Measurements from ENCODE around the gene FETUB. TPM values are rescaled to one million over a fixed set of nuclear protein-coding genes. Genes with fewer than 3 reads are reported as not detected.
A peak's percentile ranks its signal among the peaks of the same experiment; 100 is the strongest.
"Not testable (repeated sequence)": the region's sequence is repeated elsewhere in the genome, so short reads cannot be mapped to it uniquely, and the experiment has no call there.

FETUB gene
- total RNA-seq, 1 experiment from 2014 or later = not detected

GRCh38 chr3:186696522-186696921 is 56.3 kb downstream of the FETUB start:
- Histone ChIP-seq H3K36me3 (ENCODE audit: low read depth, low read length) (no peaks in the 10 kb centered on the region), H3K27me3 (ENCODE audit: low read length) (no peaks in the 10 kb centered on the region), H3K4me3 (ENCODE audit: low read length) (no peak overlapping the region), H3K27ac (ENCODE audit: low read length) (no peak overlapping the region), H3F3A (ENCODE audit: low read length, unreplicated experiment) (no peaks in the 10 kb centered on the region), H3K9ac (ENCODE audit: low read length) (no peak overlapping the region), H3K4me2 (ENCODE audit: low read length) (no peak overlapping the region), H3K9me3 (ENCODE audit: low read length) (no peaks in the 10 kb centered on the region), H3K4me1 (ENCODE audit: insufficient read depth, low read length) (peaks cover 29% of the 10 kb centered on the region), H3K9me2 (replicated peaks; ENCODE audit: low read length) (peaks cover 6% of the 10 kb centered on the region; the same call in 1 of the 2 replicates), H4K20me1 (ENCODE audit: low read length) (no peaks in the 10 kb centered on the region), H2AFZ (ENCODE audit: low read length) (no peak overlapping the region), H3K79me2 (ENCODE audit: low read length) (no peaks in the 10 kb centered on the region)
- intact Hi-C loops (cut with micrococcal nuclease) = no loop called here
- no peak for ATAC-seq
- POLR2A ChIA-PET (ENCODE audit: unreplicated experiment) = no interaction called here
- BruUV-seq (replicated peaks) = no TSS peak
- CTCF ChIA-PET = no interaction called here
- DNase-seq = no peak
- TF ChIP-seq CTCF (conservative IDR thresholded peaks at IDR 0.05; ENCODE audit: low read depth, low read length) (no peak), EZH2phosphoT487 (IDR thresholded peaks at IDR 0.05; ENCODE audit: borderline replicate concordance, low read length) (no peak), EZH2 (IDR thresholded peaks at IDR 0.05; ENCODE audit: low read length, unreplicated experiment) (no peak)

GRCh38 chr3:186697510-186697909 is 57.3 kb downstream of the FETUB start:
- H3K4me2 ChIP-seq (ENCODE audit: low read length) = no peak overlapping the region
- no peaks in the 10 kb centered on the region for H3K36me3 ChIP-seq (ENCODE audit: low read depth, low read length)
- no TSS peak for BruUV-seq (replicated peaks)
- no peaks in the 10 kb centered on the region for H3K27me3 ChIP-seq (ENCODE audit: low read length)
- H3F3A ChIP-seq (ENCODE audit: low read length, unreplicated experiment) = no peaks in the 10 kb centered on the region
- H3K9me3 ChIP-seq (ENCODE audit: low read length) = no peaks in the 10 kb centered on the region
- ChIA-PET POLR2A (ENCODE audit: unreplicated experiment) (no interaction called here), CTCF (no interaction called here)
- H3K9me2 ChIP-seq (replicated peaks; ENCODE audit: low read length) = peaks cover 6% of the 10 kb centered on the region; the same call in 1 of the 2 replicates
- no peak for TF ChIP-seq CTCF (conservative IDR thresholded peaks at IDR 0.05; ENCODE audit: low read depth, low read length)
- no peak for TF ChIP-seq EZH2 (IDR thresholded peaks at IDR 0.05; ENCODE audit: low read length, unreplicated experiment)
- TF ChIP-seq EZH2phosphoT487 (IDR thresholded peaks at IDR 0.05; ENCODE audit: borderline replicate concordance, low read length) = no peak
- DNase-seq = no peak
- H4K20me1 ChIP-seq (ENCODE audit: low read length) = no peaks in the 10 kb centered on the region
- intact Hi-C loops (cut with micrococcal nuclease) = no loop called here
- ATAC-seq = no peak
- no peak overlapping the region for H2AFZ ChIP-seq (ENCODE audit: low read length)
- no peaks in the 10 kb centered on the region for H3K79me2 ChIP-seq (ENCODE audit: low read length)
- H3K9ac ChIP-seq (ENCODE audit: low read length) = no peak overlapping the region
- peaks cover 28% of the 10 kb centered on the region for H3K4me1 ChIP-seq (ENCODE audit: insufficient read depth, low read length)
- no peak overlapping the region for H3K4me3 ChIP-seq (ENCODE audit: low read length)
- no peak overlapping the region for H3K27ac ChIP-seq (ENCODE audit: low read length)

GRCh38 chr3:186700267-186700666 is 60.1 kb downstream of the FETUB start:
- DNase-seq (peak; percentile 5), ATAC-seq (no peak)
- Histone ChIP-seq H2AFZ (ENCODE audit: low read length) (no peak overlapping the region), H3K9me3 (ENCODE audit: low read length) (no peaks in the 10 kb centered on the region), H3K4me1 (ENCODE audit: insufficient read depth, low read length) (peaks cover under 1% of the 10 kb centered on the region), H3K9ac (ENCODE audit: low read length) (no peak overlapping the region), H3K36me3 (ENCODE audit: low read depth, low read length) (no peaks in the 10 kb centered on the region), H4K20me1 (ENCODE audit: low read length) (no peaks in the 10 kb centered on the region), H3K79me2 (ENCODE audit: low read length) (no peaks in the 10 kb centered on the region), H3K4me2 (ENCODE audit: low read length) (no peak overlapping the region), H3K27ac (ENCODE audit: low read length) (no peak overlapping the region), H3F3A (ENCODE audit: low read length, unreplicated experiment) (no peaks in the 10 kb centered on the region), H3K27me3 (ENCODE audit: low read length) (no peaks in the 10 kb centered on the region), H3K4me3 (ENCODE audit: low read length) (no peak overlapping the region), H3K9me2 (replicated peaks; ENCODE audit: low read length) (peaks cover 6% of the 10 kb centered on the region; the same call in 1 of the 2 replicates)
- POLR2A ChIA-PET (ENCODE audit: unreplicated experiment) = no interaction called here
- intact Hi-C loops (cut with micrococcal nuclease) = no loop called here
- TF ChIP-seq CTCF (conservative IDR thresholded peaks at IDR 0.05; ENCODE audit: low read depth, low read length) = no peak
- TF ChIP-seq EZH2phosphoT487 (IDR thresholded peaks at IDR 0.05; ENCODE audit: borderline replicate concordance, low read length) = no peak
- TF ChIP-seq EZH2 (IDR thresholded peaks at IDR 0.05; ENCODE audit: low read length, unreplicated experiment) = no peak
- CTCF ChIA-PET = no interaction called here
- BruUV-seq (replicated peaks) = no TSS peak

- BruUV-seq (replicated peaks); H3K4me2 ChIP-seq (ENCODE audit: low read length); intact Hi-C loops (cut with micrococcal nuclease); H3K36me3 ChIP-seq (ENCODE audit: low read depth, low read length); H3K4me3 ChIP-seq (ENCODE audit: low read length); H3K4me1 ChIP-seq (ENCODE audit: insufficient read depth, low read length); DNase-seq; H3K79me2 ChIP-seq (ENCODE audit: low read length); H4K20me1 ChIP-seq (ENCODE audit: low read length); H3K27me3 ChIP-seq (ENCODE audit: low read length); ATAC-seq; H3K9ac ChIP-seq (ENCODE audit: low read length); H3F3A ChIP-seq (ENCODE audit: low read length, unreplicated experiment); POLR2A ChIA-PET (ENCODE audit: unreplicated experiment); H3K9me2 ChIP-seq (replicated peaks; ENCODE audit: low read length); H3K9me3 ChIP-seq (ENCODE audit: low read length); H3K27ac ChIP-seq (ENCODE audit: low read length); CTCF ChIA-PET; H2AFZ ChIP-seq (ENCODE audit: low read length): not testable (repeated sequence)
These were observed 62.3 kb downstream of the FETUB start for GRCh38 chr3:186702451-186702850.

Data from PC-3 (cell line).